DOHH2 (cell line): ENCODE measurements around the gene AHNAK.
"Not testable (repeated sequence)": the region's sequence is repeated elsewhere in the genome, so short reads cannot be mapped to it uniquely, and the experiment has no call there.

Experiments
- H3F3A ChIP-seq: fragments of 200-600 bp; sonication (generic), shearing (Covaris generic); 2 replicates; pipeline ENCODE4 v1.6.0; 2016; ENCODE audit warnings: antibody characterized with exemption, mild to moderate bottlenecking; ENCODE audit not compliant: control insufficient read depth, insufficient read depth
- H3K27ac ChIP-seq: fragments of 200-600 bp; sonication (generic); 2 replicates; pipeline ENCODE4 v1.5.1; 2014; ENCODE audit warnings: low read depth, mild to moderate bottlenecking, low read length, moderate library complexity
- H3K27me3 ChIP-seq: fragments of 200-600 bp; sonication (generic); 2 replicates; pipeline ENCODE4 v1.6.1; 2014; ENCODE audit warnings: mild to moderate bottlenecking, low read length, mixed read lengths; ENCODE audit not compliant: control insufficient read depth
- H3K36me3 ChIP-seq: fragments of 200-600 bp; sonication (generic); 2 replicates; pipeline ENCODE4 v1.6.1; 2014; ENCODE audit warnings: mild to moderate bottlenecking, low read length, moderate library complexity, mixed read lengths; ENCODE audit not compliant: control insufficient read depth
- H3K4me1 ChIP-seq: fragments of 200-600 bp; sonication (generic); 2 replicates; pipeline ENCODE4 v1.6.1; 2014; ENCODE audit warnings: mild to moderate bottlenecking, low read length, mixed read lengths; ENCODE audit not compliant: control insufficient read depth
- H3K4me2 ChIP-seq: fragments of 200-600 bp; sonication (generic); 2 replicates; pipeline ENCODE4 v1.6.0; 2014; ENCODE audit warnings: mild to moderate bottlenecking, low read length, moderate library complexity
- H3K4me3 ChIP-seq: fragments of 200-600 bp; sonication (generic); 2 replicates; pipeline ENCODE4 v1.5.1; 2014; ENCODE audit warnings: mild to moderate bottlenecking, low read length, mixed read lengths
- H3K79me2 ChIP-seq: fragments of 200-600 bp; sonication (generic); 2 replicates; pipeline ENCODE4 v1.6.1; 2014; ENCODE audit warnings: mild to moderate bottlenecking, low read length, mixed read lengths; ENCODE audit not compliant: control insufficient read depth
- H3K9me2 ChIP-seq: fragments of 200-600 bp; sonication (generic); replicated peaks from 2 replicates; pipeline ENCODE4 v1.6.1; 2014; ENCODE audit warnings: mild to moderate bottlenecking, low read length, mixed read lengths; ENCODE audit not compliant: control insufficient read depth
- H3K9me3 ChIP-seq: fragments of 200-600 bp; sonication (generic); 2 replicates; pipeline ENCODE4 v1.6.1; 2014; ENCODE audit warnings: antibody characterized with exemption, low read length, mixed read lengths; ENCODE audit not compliant: control insufficient read depth, insufficient read depth
- H4K20me1 ChIP-seq: fragments of 200-600 bp; sonication (generic); 2 replicates; pipeline ENCODE4 v1.6.0; 2014; ENCODE audit warnings: low read depth, mild to moderate bottlenecking, antibody characterized with exemption, low read length, moderate library complexity; ENCODE audit not compliant: control insufficient read depth, insufficient read depth
- CTCF ChIP-seq: fragments of 200-600 bp; sonication (generic); IDR thresholded peaks from one replicate; pipeline ENCODE4 v1.5.1; 2014; ENCODE audit warnings: antibody characterized with exemption, mild to moderate bottlenecking, low read depth, low read length; ENCODE audit not compliant: poor library complexity, severe bottlenecking
- EZH2phosphoT487 ChIP-seq: fragments of 200-600 bp; sonication (generic); IDR thresholded peaks from 2 replicates; pipeline ENCODE4 v1.6.1; 2017; ENCODE audit warnings: borderline replicate concordance, mild to moderate bottlenecking, antibody characterized with exemption, low read length, moderate library complexity, mixed read lengths

The AHNAK gene

GRCh38 chr11:62572431-62572830, 25.8 kb upstream of the AHNAK start:
- no peaks in the 10 kb centered on the region for H3K27me3 ChIP-seq
- H3K9me3 ChIP-seq: no peaks in the 10 kb centered on the region
- peaks cover 48% of the 10 kb centered on the region for H3K4me1 ChIP-seq
- H3K36me3 ChIP-seq: peaks cover 92% of the 10 kb centered on the region
- peaks cover 8% of the 10 kb centered on the region for H3F3A ChIP-seq
- TF ChIP-seq CTCF: no peak
- peak overlapping the region; percentile 74 for H3K4me2 ChIP-seq
- H3K79me2 ChIP-seq: peaks cover 78% of the 10 kb centered on the region
- no peaks in the 10 kb centered on the region for H3K9me2 ChIP-seq
- peak overlapping the region; percentile 93 for H3K4me3 ChIP-seq
- peaks cover 4% of the 10 kb centered on the region; the same call in 1 of the 2 replicates for H4K20me1 ChIP-seq
- peak overlapping the region; percentile 68 for H3K27ac ChIP-seq

- not testable (repeated sequence) for H4K20me1 ChIP-seq, H3K27me3 ChIP-seq, H3F3A ChIP-seq, H3K27ac ChIP-seq, H3K9me3 ChIP-seq, H3K9me2 ChIP-seq
- Histone ChIP-seq H3K4me3 (peak overlapping the region; percentile 93), H3K4me1 (peaks cover 48% of the 10 kb centered on the region), H3K36me3 (peaks cover 92% of the 10 kb centered on the region), H3K4me2 (peak overlapping the region; percentile 74), H3K79me2 (peaks cover 87% of the 10 kb centered on the region)
These were observed 24.9 kb upstream of the AHNAK start for GRCh38 chr11:62571493-62571892.

GRCh38 chr11:62570903-62571302, 24.3 kb upstream of the AHNAK start:
- Histone ChIP-seq H3K79me2 (peaks cover 89% of the 10 kb centered on the region), H3K36me3 (peaks cover 92% of the 10 kb centered on the region), H3K4me3 (peak overlapping the region; percentile 93; the same call in 1 of the 2 replicates), H3K4me2 (peak overlapping the region; percentile 74), H3K4me1 (peaks cover 46% of the 10 kb centered on the region), H3F3A (peaks cover 10% of the 10 kb centered on the region)
- H3K9me3 ChIP-seq, H4K20me1 ChIP-seq, H3K27ac ChIP-seq, H3K27me3 ChIP-seq, H3K9me2 ChIP-seq: not testable (repeated sequence)

- no peak overlapping the region for H3K4me3 ChIP-seq
- peaks cover 34% of the 10 kb centered on the region for H3K4me1 ChIP-seq
- H3K27me3 ChIP-seq: no peaks in the 10 kb centered on the region
- H3K27ac ChIP-seq: no peak overlapping the region
- H3K4me2 ChIP-seq: no peak overlapping the region
- H3K79me2 ChIP-seq: peaks cover 81% of the 10 kb centered on the region
- no peaks in the 10 kb centered on the region for H3K9me2 ChIP-seq
- H3K9me3 ChIP-seq: no peaks in the 10 kb centered on the region
- peaks cover 9% of the 10 kb centered on the region for H3F3A ChIP-seq
- TF ChIP-seq EZH2phosphoT487 (no peak), CTCF (no peak)
- H4K20me1 ChIP-seq: peaks cover 4% of the 10 kb centered on the region; the same call in 1 of the 2 replicates
- H3K36me3 ChIP-seq: peaks cover 91% of the 10 kb centered on the region
These were observed 23.0 kb upstream of the AHNAK start for GRCh38 chr11:62569611-62570010.
